ENCODE results near the gene TCF12.
"Not testable (repeated sequence)": the region's sequence is repeated elsewhere in the genome, so short reads cannot be mapped to it uniquely, and the experiment has no call there.

Gene TCF12

DNA sequence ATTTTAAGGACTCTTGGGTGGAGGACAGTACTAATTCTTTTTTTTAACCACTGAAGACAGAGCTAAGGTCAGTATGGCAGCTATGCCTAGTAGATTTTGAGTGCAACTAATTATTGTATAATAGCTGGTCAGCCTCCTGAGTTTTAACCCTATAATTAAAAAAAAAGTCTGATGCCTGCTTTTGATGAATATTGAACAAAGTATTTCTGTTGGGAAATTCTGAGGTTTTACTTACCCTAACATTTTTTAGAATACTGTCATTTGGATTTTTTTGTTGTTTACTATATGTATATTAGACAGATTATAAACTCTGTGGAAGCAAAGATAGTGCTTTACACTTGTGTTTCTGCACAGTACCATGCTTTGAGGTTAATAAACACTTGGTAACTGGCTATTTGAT is 20.8 kb downstream of the TCF12 start:
- DNase-seq, result no peak
- intact Hi-C loops (cut with DNase I), result no loop called here

DNA sequence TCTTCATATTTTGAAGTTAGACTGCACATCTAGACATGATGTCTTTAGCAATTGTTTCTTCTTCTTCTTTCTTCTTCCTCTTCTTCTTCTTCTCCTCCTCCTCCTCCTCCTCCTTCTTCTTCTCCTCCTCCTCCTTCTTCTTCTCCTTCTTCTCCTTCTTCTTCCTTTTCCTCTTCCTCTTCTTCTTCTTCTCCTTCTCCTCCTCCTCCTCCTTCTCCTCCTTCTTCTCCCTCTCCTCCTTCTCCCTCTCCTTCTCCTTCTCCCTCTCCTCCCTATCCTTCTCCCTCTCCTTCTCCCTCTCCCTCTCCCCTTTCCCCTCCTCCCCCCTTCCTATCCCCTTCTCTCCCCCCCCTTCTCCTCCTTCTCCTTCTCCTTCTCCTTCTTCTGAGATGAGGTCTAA is 21.9 kb downstream of the TCF12 start:
- intact Hi-C loops (cut with DNase I), result no loop called here
- no peak for DNase-seq

DNA sequence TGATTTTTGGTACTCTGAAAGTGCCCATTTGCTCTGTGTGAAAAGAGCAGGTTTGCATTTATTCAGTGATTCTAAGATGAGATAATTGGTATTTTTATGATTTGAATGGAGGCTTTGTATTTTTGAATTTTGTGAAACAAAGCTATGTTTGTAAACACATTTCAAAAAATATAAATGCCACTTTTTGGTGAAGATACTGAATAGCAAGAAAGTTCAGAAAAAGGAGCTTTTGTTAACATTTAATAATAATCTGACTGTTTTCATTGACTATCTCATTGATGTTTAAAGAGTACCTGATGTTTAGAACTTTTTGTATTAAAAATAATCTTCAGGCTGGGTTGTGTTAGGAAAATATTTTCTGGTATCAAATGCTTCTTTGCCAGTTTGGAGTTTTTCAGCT is 23.7 kb downstream of the TCF12 start:
- intact Hi-C loops (cut with DNase I), result no loop called here
- DNase-seq, result no peak

DNA sequence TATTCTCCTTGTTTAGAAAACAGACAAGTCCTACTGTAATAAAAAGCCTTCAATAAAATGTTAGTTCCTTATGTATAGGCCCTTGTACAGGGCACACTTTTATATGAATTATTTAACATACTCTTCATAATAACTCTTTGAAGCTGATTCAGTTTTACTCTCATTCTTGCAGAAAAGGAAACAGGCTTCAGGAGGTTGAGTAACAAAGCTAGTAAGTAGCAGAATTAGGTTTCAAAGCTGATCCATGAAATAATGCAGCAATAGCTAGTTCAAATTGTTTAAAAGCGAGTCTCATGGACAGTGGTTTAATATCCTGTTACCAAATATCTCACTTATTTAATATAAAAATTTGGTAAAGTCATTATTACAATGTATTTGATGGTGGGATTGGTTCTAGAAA is 25.0 kb downstream of the TCF12 start:
- intact Hi-C loops (cut with DNase I), result no loop called here
- no peak for DNase-seq

DNA sequence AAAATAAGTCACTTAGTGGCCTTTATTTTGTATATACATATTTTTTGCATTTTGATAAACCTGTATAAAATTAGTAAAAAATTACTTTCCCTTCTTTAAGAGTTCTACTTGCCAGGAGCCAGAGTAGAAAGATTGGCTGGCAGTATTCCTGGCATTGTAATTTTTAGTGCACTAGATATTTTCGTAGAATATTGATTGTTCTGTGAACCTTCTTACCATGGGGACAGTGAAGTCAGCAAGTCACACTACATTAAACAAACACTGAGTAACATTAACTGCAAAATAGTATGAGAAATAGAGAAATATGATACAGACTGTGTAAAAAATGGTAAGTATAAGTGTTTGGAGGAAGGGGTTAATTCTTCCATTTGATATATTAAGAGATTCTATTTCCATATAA is 26.0 kb downstream of the TCF12 start:
- intact Hi-C loops (cut with DNase I), result no loop called here
- no peak for DNase-seq

DNA sequence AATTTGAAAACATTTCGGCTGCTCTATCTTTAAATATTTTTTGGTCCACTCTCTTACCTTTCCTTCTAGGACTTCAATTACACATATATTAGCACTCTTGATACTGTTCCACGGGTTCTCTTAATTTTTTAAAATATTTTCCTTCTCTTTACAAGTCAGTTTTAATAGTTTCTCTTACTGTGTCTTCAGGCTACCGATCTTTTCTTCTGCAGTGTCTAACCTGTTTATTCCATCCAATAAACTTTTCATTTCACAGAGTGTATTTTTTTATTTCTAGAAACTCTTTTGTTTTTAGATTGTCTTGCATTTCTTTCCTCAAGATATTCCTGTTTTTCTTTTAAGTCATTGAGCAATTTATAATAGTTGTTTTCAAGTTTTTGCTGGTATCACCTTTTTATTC is 27.7 kb downstream of the TCF12 start:
- intact Hi-C loops (cut with DNase I), result no loop called here
- DNase-seq, result no peak

DNA sequence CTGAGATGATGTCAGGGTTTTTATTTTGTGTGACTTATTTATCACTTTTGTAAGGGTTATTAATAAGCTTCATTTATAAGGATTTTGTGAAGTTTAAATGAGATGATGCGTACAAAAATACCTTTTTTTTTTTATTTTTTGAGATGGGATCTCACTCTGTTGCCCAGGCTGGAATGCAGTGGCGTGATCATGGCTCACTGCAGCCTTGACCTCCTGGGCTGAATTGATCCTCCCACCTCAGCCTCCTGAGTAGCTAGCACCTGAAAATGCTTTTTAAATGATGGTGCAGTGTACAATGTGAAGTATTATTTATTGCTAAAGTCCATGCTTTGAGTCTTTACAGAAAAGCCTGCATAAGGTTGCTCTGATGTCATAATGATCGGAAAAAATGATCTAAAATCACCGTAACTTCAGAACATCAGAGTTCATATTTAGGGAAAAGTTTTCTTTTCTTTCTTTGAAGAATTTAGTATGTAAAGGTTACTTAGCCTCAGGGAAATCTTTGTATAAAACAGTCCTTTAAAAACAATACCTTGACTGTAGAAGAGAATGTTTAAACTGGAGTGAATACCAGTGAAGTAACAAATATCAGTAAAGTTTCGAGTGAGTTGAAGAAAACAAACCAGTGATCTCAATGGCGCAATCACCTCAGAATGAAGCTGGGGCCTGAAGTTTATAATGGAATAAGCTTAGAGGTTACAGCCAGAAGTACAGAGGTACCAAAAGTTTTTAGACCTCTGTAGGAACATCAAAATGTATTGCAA is 29.7 kb downstream of the TCF12 start:
- no peak for DNase-seq
- intact Hi-C loops (cut with DNase I), result no loop called here

DNA sequence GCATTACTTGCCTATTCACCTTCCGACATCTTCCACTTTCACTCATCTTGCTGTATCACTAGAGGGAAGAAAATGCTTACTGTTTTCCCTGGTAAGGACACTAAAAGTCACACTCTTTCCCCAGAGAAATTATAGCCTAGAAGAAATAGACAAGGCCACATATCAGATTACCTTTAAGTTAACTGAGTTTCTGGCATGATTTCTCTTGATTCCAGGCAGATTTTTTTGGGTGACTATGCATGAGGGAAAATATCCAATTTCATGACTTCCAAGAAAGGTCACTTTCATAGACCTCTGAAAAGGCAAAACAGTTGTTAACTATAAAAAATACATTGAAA is 30.3 kb downstream of the TCF12 start:
- DNase-seq, result no peak
- intact Hi-C loops (cut with DNase I), result no loop called here

DNA sequence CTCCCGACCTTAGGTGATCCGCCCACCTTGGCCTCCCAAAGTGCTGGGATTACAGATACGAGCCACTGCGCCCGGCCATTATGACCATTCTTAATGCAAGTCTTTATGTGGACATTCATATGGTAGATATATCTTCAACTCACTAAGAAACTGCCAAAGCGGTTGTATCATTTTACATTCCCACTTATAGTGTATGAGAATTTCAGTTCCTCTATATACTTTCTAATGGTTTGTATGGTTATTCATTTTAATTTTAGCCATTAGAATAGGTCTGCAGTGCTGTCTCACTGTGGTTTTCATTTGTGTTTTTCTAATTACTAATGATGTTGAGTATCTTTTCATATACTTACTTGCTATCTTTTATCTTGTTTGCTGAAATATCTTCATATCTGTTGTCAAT is 32.5 kb downstream of the TCF12 start:
- no peak for DNase-seq
- intact Hi-C loops (cut with DNase I), result no loop called here

DNA sequence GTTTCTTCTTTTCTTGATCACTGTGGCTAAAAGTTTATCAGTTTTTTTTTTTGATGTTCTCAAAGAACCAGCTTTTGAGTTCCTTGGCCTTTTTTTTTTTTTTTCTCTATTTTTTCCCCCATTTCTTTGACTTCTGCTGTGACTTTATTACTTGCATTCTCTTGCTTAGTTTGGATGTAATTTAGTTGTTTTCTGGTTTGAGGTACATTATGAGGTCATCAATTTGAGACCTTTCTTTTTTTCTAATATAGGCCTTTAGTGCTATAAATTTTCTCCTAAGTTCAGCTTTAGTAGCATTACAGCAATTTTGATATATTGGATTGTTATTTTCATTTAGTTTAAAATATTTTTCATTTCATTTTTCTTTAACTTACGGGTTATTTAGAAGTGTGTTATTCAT is 35.3 kb downstream of the TCF12 start:
- intact Hi-C loops (cut with DNase I), result no loop called here
- no peak for DNase-seq

DNA sequence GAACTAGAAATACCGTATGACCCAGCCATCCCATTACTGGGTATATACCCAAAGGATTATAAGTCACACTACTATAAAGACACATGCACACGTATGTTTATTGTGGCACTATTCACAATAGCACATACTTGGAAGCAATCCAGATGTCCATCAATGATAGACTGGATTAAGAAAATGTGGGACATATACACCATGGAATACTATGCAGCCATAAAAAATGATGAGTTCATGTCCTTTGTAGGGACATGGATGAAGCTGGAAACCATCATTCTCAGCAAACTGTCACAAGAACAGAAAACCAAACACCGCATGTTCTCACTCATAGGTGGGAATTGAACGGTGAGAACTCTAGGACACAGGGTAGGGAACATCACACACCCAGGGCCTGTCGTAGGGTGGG is 36.6 kb downstream of the TCF12 start:
- DNase-seq; intact Hi-C loops (cut with DNase I): not testable (repeated sequence)

DNA sequence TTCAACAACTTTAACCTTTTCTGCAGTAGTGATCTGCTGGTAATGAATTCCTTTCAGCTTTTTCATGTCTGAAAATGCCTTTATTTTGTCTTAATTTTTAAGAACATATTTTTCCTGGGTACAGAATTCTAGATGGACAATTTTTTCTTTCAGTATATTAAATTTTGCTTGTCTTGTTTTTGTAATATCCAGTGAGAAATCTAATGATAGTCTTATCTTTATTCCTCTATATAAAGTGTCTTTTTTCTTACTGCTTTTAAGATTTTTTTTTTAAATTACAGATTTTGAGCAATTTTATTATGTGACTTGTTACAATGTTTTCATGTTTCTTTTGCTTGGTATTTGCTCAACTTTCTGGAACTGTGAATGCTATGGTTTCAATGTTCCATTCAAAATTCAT is 38.1 kb downstream of the TCF12 start:
- no peak for DNase-seq
- intact Hi-C loops (cut with DNase I), result no loop called here

DNA sequence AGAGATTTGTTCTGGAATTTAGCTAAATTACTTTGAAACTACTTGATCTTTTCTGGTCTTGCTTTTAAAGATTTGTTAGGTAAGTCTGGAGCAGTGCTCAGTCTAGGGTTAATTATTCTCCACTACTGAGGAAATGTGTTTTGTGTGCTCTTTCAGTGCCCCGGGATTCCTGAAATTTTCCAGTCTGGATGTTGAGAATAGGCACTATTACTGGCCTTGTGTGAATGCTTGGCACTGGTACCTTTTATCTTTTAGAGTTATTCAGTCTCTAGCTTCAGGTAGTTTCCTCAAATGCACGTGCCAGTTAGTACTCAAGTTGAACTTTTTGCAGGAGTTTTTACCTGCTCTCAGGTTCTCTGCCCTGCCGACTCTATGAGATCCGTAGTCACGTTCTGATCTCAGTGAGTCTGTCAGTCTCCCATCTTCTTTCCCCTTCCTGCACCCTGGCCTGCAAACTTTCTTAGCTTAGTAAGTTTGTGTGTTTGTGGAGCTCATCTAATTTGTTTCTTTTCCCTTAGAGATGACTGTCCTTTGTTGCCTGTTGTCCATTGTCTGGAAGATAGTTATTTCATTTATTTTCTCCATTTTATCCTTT is 39.5 kb downstream of the TCF12 start:
- DNase-seq, result no peak
- intact Hi-C loops (cut with DNase I), result no loop called here

DNA sequence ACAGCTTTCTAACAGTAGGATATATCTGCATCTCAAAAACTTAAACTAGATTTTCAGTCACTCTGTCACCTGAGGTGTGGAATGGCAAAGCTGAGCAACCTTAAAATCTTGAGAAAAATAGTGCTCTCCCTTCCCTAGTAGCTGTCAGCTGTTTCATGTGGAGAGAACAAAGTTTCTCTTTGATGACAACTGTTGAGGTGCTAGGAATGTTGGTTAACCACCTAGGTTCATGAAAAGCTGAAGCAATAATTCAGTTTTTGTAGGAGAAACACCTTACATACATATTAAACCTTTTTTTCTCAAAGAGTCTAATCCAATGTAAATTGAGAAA is 40.8 kb downstream of the TCF12 start:
- DNase-seq, result no peak
- intact Hi-C loops (cut with DNase I), result no loop called here

DNA sequence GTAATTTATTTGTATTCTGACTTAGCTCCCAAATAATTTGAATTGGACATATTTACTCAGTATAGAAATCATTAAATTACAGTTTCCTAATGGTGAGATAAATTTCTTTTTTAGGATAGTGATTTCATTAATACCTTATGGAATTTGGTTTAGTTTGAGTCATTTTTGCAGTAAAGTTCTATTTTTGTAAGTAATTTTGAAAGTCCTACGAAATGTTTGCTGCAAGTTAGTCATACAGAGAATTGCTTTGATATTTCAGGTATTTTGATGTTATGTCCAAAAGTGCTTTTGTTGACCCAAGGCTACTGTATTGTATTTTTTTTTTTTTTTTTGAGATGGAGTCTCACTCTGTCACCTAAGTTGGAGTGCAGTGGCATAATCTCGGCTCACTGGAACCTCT is 41.7 kb downstream of the TCF12 start:
- intact Hi-C loops (cut with DNase I), result no loop called here
- DNase-seq, result no peak

DNA sequence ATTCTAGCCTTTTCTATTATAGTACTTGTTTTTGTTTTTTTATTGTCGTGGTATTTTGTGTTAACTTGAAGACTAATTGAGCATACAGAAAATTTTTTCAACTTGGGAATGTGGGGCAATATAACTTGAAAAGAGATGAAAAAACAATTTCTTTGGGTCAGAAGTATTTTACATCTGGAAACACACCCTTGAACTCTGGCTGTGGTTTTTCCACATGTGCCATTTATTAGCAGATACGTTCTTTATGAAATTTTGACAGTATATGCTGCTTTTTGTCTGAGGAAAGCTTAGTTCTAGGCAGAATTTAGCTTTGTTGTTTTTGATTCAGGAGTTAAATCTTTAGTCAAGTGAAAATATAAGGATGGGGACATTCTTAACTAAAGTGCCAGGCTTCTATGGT is 44.7 kb downstream of the TCF12 start:
- no peak for DNase-seq
- intact Hi-C loops (cut with DNase I), result no loop called here

DNA sequence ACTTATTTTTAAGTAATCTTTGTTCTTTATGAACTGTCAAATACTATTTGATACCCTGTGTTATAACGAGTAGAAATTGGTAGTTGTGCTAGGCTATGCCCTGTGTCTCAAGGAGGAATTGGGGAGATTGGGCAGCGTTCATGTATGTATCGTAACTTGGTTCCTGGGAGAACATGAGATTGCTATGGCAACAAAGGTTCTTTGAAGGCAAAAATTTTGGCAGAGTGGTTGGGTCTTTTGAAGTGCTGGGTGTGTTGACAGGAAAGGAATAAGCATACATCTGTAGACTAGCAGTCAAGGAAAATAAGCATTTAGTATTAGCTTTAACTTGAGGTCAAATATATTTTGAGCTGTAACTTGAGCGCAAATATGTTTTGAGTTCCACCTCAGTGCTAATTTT is 45.3 kb downstream of the TCF12 start:
- intact Hi-C loops (cut with DNase I), result no loop called here
- no peak for DNase-seq

DNA sequence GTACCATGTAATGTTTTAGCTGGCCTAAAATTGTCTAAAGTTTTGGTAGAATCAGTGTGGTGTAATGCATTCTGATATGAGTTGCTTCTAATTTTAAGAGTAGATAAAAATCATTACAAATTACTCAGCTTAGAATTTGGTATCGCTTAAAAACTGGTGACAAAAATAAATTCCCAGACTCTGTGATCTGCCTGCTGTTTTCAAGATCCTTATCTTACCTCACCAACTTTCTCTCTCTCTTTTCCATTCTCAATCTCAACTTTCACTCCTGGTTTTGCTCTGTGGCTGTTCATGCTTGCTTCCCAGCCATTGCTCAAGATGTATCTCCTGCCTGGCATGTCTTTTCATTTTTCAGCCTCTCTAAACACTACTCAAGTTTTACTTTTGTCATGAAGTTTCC is 45.7 kb downstream of the TCF12 start:
- intact Hi-C loops (cut with DNase I), result no loop called here
- DNase-seq, result no peak

DNA sequence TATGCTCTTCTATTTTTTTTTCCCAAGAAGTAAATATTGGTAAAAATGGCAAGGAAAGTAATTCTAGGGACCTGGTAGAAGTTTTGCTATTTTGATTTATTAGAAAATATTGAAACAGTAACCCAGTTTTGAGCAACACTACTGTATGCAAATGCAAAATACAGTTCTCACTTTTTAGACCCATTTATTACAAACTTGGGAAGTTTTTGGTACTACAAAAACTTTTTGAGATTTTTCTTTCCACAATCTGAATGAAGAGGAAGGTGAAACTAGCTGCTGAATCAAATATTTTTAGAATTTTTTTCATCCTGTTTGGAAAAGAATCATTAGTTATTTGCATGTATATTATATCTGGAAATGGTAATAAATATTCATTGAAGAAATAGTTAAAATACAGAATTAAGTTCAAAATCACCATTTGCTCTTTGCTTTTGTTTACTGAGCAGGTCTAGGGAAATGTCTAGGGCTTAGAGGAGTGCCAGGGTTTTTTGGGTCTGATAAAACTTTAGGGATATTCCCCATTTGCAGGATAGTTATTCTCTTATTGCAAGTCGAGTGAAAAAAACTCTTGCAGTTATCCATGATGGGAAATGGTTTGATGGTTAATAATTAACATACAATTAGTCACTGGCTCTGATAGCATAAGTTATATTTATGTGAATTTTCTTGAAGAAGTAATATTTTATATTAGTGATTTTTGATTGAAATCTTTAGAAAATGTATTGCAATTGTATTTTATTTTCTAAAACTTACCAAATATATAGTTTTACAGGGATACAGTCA is 47.0 kb downstream of the TCF12 start:
- DNase-seq, result no peak
- intact Hi-C loops (cut with DNase I), result no loop called here

DNA sequence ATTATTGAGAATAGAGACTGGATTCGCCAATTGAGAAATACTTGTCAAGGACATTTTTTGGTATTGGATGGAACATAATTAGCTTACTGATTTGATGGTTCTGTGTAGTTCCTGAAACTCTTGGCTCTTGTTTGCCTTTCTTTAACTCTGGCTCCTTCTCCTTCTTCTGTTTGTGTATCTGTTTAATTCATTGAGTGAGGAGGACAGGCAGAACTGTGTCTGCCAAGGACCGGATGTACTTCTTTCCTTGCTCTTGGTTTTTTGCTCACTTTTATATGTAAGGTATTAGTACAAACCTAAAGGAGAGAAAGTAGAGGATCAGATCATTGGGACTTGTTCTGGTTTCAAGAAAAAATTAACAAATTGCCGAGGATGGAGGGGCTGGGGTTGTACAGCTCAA is 48.9 kb downstream of the TCF12 start:
- intact Hi-C loops (cut with DNase I), result no loop called here
- DNase-seq, result no peak

DNA sequence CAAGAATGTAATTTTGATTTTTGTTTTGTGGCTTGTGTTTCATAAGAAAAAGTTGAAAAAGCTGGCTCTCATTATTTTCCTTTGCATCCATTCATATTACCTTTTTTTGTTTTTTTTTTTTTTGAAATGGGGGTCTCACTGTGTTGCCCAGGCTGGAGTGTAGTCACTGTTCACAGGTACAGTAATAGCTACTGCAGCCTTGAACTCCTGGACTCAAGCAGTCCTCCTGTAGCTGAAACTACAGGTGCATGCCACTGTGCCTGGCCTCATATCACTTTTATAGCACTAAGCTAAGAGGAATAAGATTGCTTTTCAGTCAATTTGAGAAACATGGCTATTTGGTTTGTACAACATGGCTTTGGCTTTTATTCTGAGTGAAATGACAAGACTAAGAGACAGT is 49.8 kb downstream of the TCF12 start:
- intact Hi-C loops (cut with DNase I), result no loop called here
- DNase-seq, result no peak

DNA sequence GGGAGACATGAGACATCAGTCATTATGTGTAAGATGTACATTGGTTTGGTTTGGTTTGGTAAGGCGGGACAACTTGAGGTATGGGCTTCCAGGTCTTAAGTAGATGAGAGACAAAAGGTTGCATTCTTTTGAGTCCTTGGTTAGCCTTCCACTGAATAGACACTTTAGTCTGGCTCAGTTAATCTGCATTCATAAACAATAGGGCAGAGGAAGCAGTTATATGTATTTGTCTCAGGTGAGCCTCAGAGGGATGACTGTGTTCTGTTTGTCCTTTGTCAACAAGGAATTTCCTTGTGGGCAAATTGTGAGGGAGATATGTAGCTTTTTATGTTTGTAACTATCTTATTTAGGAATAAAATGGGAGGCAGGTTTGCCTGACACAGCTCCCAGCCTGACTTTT is 50.4 kb downstream of the TCF12 start:
- no peak for DNase-seq
- intact Hi-C loops (cut with DNase I), result no loop called here
